ENCODE measurements around the gene MEGF9. TPM values are rescaled to one million over a fixed set of nuclear protein-coding genes. Genes with fewer than 3 reads are reported as not detected.

MEGF9 gene
- total RNA-seq, 1 donor from 2014 or later, result 14.3 TPM

DNA sequence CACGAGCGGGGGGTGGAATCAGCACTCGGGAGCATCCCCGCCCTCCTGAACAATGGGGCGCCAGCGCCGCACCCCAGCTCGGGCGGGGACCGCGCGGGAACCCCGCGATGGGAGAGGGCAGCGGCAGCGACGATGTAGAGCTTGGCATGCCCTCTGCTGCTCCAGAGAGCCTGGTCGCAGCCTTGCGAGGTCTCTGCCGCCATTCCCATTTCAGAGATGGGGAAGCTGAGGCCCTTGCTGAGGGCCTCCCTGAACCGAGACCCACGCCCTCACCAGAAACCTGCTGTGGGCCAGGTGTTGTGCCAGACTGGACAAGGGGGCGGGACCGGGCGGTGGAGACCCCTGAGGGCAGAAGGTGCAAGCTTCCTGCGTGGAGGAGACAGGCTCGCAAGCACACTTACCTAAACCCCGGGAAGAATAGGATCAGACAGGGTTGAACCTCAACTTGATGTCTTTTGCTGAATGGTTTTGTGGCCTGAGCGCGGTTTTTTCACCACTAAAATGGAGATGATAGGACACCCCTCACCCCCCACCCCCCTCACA is 647 bp upstream of the MEGF9 start:
- DNase-seq (ENCODE audit: low spot score in 2 of 2), result no peak
- no peaks in the 10 kb centered on the region for H3K27me3 ChIP-seq
- intact Hi-C loops (cut with DNase I), result loop anchor here (1.0 kb wide), 1 partner anchor 18 kb away; no protein-coding TSS in a partner anchor
- TF ChIP-seq, protein P1, sequence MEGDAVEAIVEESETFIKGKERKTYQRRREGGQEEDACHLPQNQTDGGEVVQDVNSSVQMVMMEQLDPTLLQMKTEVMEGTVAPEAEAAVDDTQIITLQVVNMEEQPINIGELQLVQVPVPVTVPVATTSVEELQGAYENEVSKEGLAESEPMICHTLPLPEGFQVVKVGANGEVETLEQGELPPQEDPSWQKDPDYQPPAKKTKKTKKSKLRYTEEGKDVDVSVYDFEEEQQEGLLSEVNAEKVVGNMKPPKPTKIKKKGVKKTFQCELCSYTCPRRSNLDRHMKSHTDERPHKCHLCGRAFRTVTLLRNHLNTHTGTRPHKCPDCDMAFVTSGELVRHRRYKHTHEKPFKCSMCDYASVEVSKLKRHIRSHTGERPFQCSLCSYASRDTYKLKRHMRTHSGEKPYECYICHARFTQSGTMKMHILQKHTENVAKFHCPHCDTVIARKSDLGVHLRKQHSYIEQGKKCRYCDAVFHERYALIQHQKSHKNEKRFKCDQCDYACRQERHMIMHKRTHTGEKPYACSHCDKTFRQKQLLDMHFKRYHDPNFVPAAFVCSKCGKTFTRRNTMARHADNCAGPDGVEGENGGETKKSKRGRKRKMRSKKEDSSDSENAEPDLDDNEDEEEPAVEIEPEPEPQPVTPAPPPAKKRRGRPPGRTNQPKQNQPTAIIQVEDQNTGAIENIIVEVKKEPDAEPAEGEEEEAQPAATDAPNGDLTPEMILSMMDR (IDR thresholded peaks at IDR 0.05), result no peak
- peak overlapping the region; percentile 64 to 73 for H3K27ac ChIP-seq
- no peaks in the 10 kb centered on the region for H3K36me3 ChIP-seq
- peak overlapping the region; percentile 70 to 82 for H3K4me3 ChIP-seq
- peaks cover 4 to 7% of the 10 kb centered on the region in 2 donors for H3K4me1 ChIP-seq
- H3K9me3 ChIP-seq, result no peaks in the 10 kb centered on the region

DNA sequence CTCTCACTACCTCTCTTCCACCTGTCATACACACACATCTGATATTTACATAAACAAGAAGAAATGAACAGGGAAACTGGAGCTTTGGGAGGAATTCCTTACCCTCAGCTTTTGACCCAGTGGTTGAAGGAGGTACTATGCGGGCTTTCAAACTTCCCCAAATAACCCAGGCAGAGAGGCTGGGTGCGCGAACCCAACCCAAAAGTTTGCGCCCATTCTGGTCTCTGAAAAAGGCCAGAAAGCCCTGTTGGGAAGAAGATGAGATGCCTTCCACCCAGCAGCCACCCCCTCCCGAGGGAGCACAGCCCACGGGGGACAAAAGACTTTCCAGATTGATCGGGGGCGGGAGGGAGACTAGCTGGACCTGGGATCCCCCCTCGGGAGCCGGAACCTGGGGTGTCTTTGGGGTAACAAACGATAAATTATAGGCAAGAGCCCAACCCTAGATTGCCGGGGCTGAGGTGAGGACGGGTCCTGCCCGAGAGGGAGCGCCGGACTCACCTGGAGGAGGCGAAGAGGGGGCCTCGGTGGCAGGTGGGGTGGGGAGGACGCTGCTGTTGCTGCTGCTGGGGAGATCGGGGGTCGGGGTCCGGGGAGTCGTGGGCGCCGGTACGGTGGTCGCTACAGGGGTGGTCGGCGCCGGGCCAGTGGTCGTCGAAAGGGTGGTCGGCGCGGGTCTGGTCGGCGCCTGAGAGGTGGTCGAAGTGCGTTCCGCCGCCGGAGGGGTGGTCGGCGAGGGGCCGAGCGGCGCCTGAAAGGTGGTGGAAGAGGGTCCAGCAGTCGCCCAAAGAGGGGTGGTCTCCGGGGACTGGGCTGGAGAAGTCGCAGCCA is 798 bp downstream of the MEGF9 start:
- intact Hi-C loops (cut with DNase I), result loop anchor here (1.0 kb wide), 1 partner anchor 20 kb away; no protein-coding TSS in a partner anchor
- Histone ChIP-seq H3K27ac (peak overlapping the region; percentile 46 to 71), H3K9me3 (no peaks in the 10 kb centered on the region), H3K4me3 (peak overlapping the region; percentile 70 to 82), H3K4me1 (peaks cover 4 to 7% of the 10 kb centered on the region in 2 donors), H3K27me3 (no peaks in the 10 kb centered on the region), H3K36me3 (no peaks in the 10 kb centered on the region)
- TF ChIP-seq, protein P1 (IDR thresholded peaks at IDR 0.05), result peak in 1 of 3 experiments; percentile 14
- DNase-seq (ENCODE audit: low spot score in 2 of 2), result no peak

DNA sequence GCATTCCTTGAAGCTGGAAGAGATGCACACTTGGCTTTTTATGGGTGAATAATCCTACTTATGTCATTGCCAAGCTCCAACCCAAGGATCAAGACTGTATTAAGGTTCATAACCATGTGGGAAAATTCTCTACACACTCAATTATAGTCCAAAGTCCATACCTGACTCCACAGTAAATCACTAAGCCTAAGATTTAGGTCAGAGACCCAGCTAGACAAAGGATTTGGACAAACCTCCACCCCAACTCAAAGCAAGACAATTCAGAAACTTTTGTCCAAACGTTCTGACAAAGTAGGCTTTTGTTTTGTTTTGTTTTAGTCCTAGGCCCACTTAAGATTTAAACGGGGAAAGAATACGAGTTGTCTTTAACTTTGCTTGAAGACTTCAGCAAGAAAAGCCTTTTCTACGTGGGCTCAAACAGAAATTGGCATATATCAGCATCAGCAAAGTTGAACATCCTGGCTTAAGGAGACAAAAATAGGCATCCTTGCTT is 1.7 kb downstream of the MEGF9 start:
- Histone ChIP-seq H3K36me3 (no peaks in the 10 kb centered on the region), H3K4me3 (peak overlapping the region; percentile 70 to 82), H3K27me3 (no peaks in the 10 kb centered on the region), H3K27ac (peak overlapping the region; percentile 46 to 71), H3K9me3 (no peaks in the 10 kb centered on the region), H3K4me1 (peaks cover 4 to 7% of the 10 kb centered on the region in 2 donors)
- no peak for DNase-seq (ENCODE audit: low spot score in 2 of 2)
- intact Hi-C loops (cut with DNase I), result no loop called here
- TF ChIP-seq, protein P1 (IDR thresholded peaks at IDR 0.05), result no peak

DNA sequence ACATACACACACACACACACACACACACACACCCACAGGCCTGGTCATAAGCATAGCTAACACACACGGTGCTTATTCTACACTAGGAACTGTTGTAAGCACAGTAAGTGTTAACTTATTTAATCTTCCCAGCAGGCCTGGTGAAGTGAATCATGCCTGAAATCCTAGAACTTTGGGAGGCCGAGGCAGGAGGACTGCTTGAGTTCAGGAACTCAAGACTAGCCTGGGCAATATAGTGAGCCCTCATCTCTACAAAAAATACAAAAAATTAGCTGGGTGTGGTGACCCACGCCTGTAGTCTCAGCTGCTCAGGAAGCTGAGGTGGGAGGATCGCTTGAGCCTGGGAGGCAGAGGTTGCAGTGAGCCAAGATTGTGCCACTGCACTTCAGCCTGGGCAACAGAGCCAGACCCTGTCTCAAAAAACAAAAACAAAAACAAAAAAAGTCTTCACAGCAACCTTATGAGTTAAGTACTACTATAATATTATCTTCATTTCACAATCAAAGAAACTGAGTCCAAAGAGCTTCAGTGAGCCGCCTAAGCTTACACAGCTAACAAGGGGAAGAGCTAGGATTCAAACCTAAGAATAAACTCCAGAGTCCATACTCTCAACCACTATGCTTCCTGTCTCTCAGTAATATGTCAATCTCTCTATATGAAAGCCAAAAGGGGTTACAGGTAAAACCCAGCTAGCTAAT is 2.3 kb downstream of the MEGF9 start:
- Histone ChIP-seq H3K27ac (peak overlapping the region; percentile 46 to 71), H3K9me3 (no peaks in the 10 kb centered on the region), H3K27me3 (no peaks in the 10 kb centered on the region), H3K4me3 (peak overlapping the region; percentile 70 to 82), H3K4me1 (peaks cover 4 to 7% of the 10 kb centered on the region in 2 donors), H3K36me3 (no peaks in the 10 kb centered on the region)
- DNase-seq (ENCODE audit: low spot score in 2 of 2), result no peak
- TF ChIP-seq, protein P1 (IDR thresholded peaks at IDR 0.05), result no peak
- intact Hi-C loops (cut with DNase I), result no loop called here

DNA sequence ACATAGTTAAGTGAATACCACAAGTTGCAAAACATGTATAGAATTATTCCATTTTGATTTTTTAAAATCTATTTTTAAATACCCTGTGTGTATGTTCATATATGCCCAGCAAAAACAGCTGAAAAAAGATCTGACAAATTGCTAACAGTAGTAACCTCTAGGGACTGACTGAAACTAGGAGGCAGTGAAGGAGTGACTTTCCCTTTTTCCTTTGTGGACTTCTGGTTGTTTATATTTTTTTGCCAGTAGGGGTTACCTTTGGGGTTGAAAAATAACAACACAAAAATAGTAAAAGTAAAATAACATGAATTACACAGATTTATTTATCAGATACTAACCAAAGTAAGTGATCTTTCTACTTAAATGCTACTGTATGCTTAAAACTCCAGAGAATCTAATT is 2.9 kb downstream of the MEGF9 start:
- H3K9me3 ChIP-seq, result no peaks in the 10 kb centered on the region
- TF ChIP-seq, protein P1 (IDR thresholded peaks at IDR 0.05), result no peak
- intact Hi-C loops (cut with DNase I), result no loop called here
- peak overlapping the region in 1 of 2 donors; percentile 70 for H3K4me3 ChIP-seq
- no peaks in the 10 kb centered on the region for H3K27me3 ChIP-seq
- peaks cover 4 to 7% of the 10 kb centered on the region in 2 donors for H3K4me1 ChIP-seq
- no peak overlapping the region for H3K27ac ChIP-seq
- DNase-seq (ENCODE audit: low spot score in 2 of 2), result no peak
- no peaks in the 10 kb centered on the region for H3K36me3 ChIP-seq
